MM.1S (cell line): ENCODE measurements around the gene EBI3.

Source experiments
- DNase-seq: peaks from one replicate; pipeline ENCODE4 v3.0.0-alpha.2; 2015
- H2AFZ ChIP-seq: fragments of 300-600 bp; sonication (generic); 2 replicates; pipeline ENCODE4 v1.6.0; 2016; ENCODE audit warnings: antibody characterized with exemption, low read length
- H3F3A ChIP-seq: fragments of 300-600 bp; sonication (generic); 2 replicates; pipeline ENCODE4 v1.6.1; 2016; ENCODE audit warnings: mild to moderate bottlenecking, antibody characterized with exemption, low read length, moderate library complexity, mixed read lengths; ENCODE audit not compliant: insufficient read depth
- H3K27ac ChIP-seq: fragments of 300-600 bp; sonication (generic); 2 replicates; pipeline ENCODE4 v1.5.1; 2016; ENCODE audit warnings: mild to moderate bottlenecking, low read length
- H3K27me3 ChIP-seq: fragments of 300-600 bp; sonication (generic); replicated peaks from 2 replicates; pipeline ENCODE4 v1.6.0; 2016; ENCODE audit warnings: low read length; ENCODE audit not compliant: insufficient read depth
- H3K36me3 ChIP-seq: fragments of 300-600 bp; sonication (generic); replicated peaks from 2 replicates; pipeline ENCODE4 v1.6.1; 2016; ENCODE audit warnings: mild to moderate bottlenecking, low read length, mixed read lengths; ENCODE audit not compliant: insufficient read depth
- H3K4me1 ChIP-seq: fragments of 300-600 bp; sonication (generic); 2 replicates; pipeline ENCODE4 v1.6.1; 2016; ENCODE audit warnings: low read length, mixed read lengths
- H3K4me2 ChIP-seq: fragments of 300-600 bp; sonication (generic); 2 replicates; pipeline ENCODE4 v1.6.0; 2016; ENCODE audit warnings: low read depth, low read length
- H3K4me3 ChIP-seq: fragments of 300-600 bp; sonication (generic); 2 replicates; pipeline ENCODE4 v1.5.1; 2016; ENCODE audit warnings: low read length, mixed read lengths
- H3K79me2 ChIP-seq: fragments of 300-600 bp; sonication (generic); 2 replicates; pipeline ENCODE4 v1.6.1; 2016; ENCODE audit warnings: mixed run types, low read length, mixed read lengths
- H3K9ac ChIP-seq: fragments of 300-600 bp; sonication (generic); 2 replicates; pipeline ENCODE4 v1.6.1; 2016; ENCODE audit warnings: low read length, mixed read lengths
- H3K9me2 ChIP-seq: fragments of 300-600 bp; sonication (generic); replicated peaks from 2 replicates; pipeline ENCODE4 v1.6.1; 2016; ENCODE audit warnings: mild to moderate bottlenecking, low read length, mixed read lengths; ENCODE audit not compliant: insufficient read depth
- H3K9me3 ChIP-seq: fragments of 300-600 bp; sonication (generic); replicated peaks from 2 replicates; pipeline ENCODE4 v1.6.1; 2016; ENCODE audit warnings: mild to moderate bottlenecking, low read length, mixed read lengths; ENCODE audit not compliant: insufficient read depth
- H4K20me1 ChIP-seq: fragments of 300-600 bp; sonication (generic); 2 replicates; pipeline ENCODE4 v1.6.1; 2016; ENCODE audit warnings: mild to moderate bottlenecking, low read length, moderate library complexity, mixed read lengths; ENCODE audit not compliant: insufficient read depth
- CTCF ChIP-seq: fragments of 300-600 bp; sonication (generic); IDR thresholded peaks from 2 replicates; pipeline ENCODE4 v1.5.1; 2016; ENCODE audit warnings: antibody characterized with exemption, low read length, mixed read lengths
- EZH2 ChIP-seq: fragments of 300-600 bp; sonication (generic); optimal IDR thresholded peaks from 2 replicates; pipeline ENCODE3; 2017; ENCODE audit warnings: low read depth, mild to moderate bottlenecking, antibody characterized with exemption, low read length, mixed read lengths
- EZH2phosphoT487 ChIP-seq: fragments of 300-600 bp; sonication (generic); IDR thresholded peaks from 2 replicates; pipeline ENCODE4 v1.6.1; 2018; ENCODE audit warnings: antibody characterized with exemption, low read length

The EBI3 gene

GRCh38 chr19:4199699-4200293 is 29.5 kb upstream of the EBI3 start:
- Histone ChIP-seq H3K79me2 (no peaks in the 10 kb centered on the region), H3K4me1 (no peaks in the 10 kb centered on the region), H3K27me3 (peaks cover 84% of the 10 kb centered on the region), H3K4me2 (no peak overlapping the region), H3K27ac (no peak overlapping the region), H4K20me1 (no peaks in the 10 kb centered on the region), H3K9me2 (no peaks in the 10 kb centered on the region), H3K9ac (no peak overlapping the region), H3F3A (no peaks in the 10 kb centered on the region), H2AFZ (no peak overlapping the region), H3K9me3 (no peaks in the 10 kb centered on the region), H3K36me3 (no peaks in the 10 kb centered on the region), H3K4me3 (no peak overlapping the region)
- no peak for DNase-seq
- TF ChIP-seq EZH2 (no peak), CTCF (peak; percentile 9; the same call in 1 of the 2 replicates)

GRCh38 chr19:4200940-4201542 is 28.3 kb upstream of the EBI3 start:
- no peaks in the 10 kb centered on the region for H3K9me2 ChIP-seq
- H3K27ac ChIP-seq: no peak overlapping the region
- H3K79me2 ChIP-seq: no peaks in the 10 kb centered on the region
- no peaks in the 10 kb centered on the region for H3K4me1 ChIP-seq
- no peak overlapping the region for H2AFZ ChIP-seq
- H3K4me2 ChIP-seq: no peak overlapping the region
- TF ChIP-seq EZH2phosphoT487 (no peak), EZH2 (no peak), CTCF (no peak)
- H3K27me3 ChIP-seq: peaks cover 80% of the 10 kb centered on the region
- no peaks in the 10 kb centered on the region for H3F3A ChIP-seq
- H3K9me3 ChIP-seq: no peaks in the 10 kb centered on the region
- no peaks in the 10 kb centered on the region for H3K36me3 ChIP-seq
- no peak overlapping the region for H3K9ac ChIP-seq
- H4K20me1 ChIP-seq: no peaks in the 10 kb centered on the region
- H3K4me3 ChIP-seq: no peak overlapping the region
- DNase-seq: no peak

- Histone ChIP-seq H4K20me1 (no peaks in the 10 kb centered on the region), H3K79me2 (no peaks in the 10 kb centered on the region), H3F3A (no peaks in the 10 kb centered on the region), H3K4me3 (no peak overlapping the region), H3K27me3 (peaks cover 77% of the 10 kb centered on the region), H3K9me2 (no peaks in the 10 kb centered on the region), H3K9ac (no peak overlapping the region), H3K9me3 (no peaks in the 10 kb centered on the region), H3K4me2 (no peak overlapping the region), H3K27ac (no peak overlapping the region), H3K4me1 (no peaks in the 10 kb centered on the region), H2AFZ (no peak overlapping the region), H3K36me3 (no peaks in the 10 kb centered on the region)
- TF ChIP-seq EZH2 (no peak), CTCF (no peak), EZH2phosphoT487 (no peak)
- no peak for DNase-seq
Measured at GRCh38 chr19:4201798-4202197, 27.5 kb upstream of the EBI3 start.
